OCI-LY7 (cell line): ENCODE data around the gene PPFIA3. TPM values are rescaled to one million over a fixed set of nuclear protein-coding genes. Genes with fewer than 3 reads are reported as not detected.

Source experiments
- BruUV-seq: library from RNA; stranded (reverse); fragments of 400-500 nt; replicated peaks from 2 replicates; lab custom pipeline; 2021; lab: Mats Ljungman, UMichigan
- CTCF ChIA-PET: fragments of 300-600 bp; sonication (Branson Sonifier 250); formaldehyde crosslinking; loops from one replicate; lab custom pipeline; 2022; ENCODE audit warnings: antibody characterized with exemption; ENCODE audit not compliant: unreplicated experiment; lab: Charles Lee
- POLR2A ChIA-PET: fragments of 300-600 bp; sonication (Branson Sonifier 250); formaldehyde crosslinking; loops from one replicate; lab custom pipeline; 2022; ENCODE audit warnings: antibody characterized with exemption; lab: Charles Lee
- DNase-seq: peaks from one replicate; pipeline ENCODE4 v3.0.0-alpha.2; 2015; ENCODE audit warnings: low spot score
- H2AFZ ChIP-seq: fragments of 200-600 bp; sonication (generic), shearing (Covaris generic); 2 replicates; pipeline ENCODE4 v1.6.1; 2014; ENCODE audit warnings: mild to moderate bottlenecking, antibody characterized with exemption, low read length, moderate library complexity
- H3K27ac ChIP-seq: fragments of 200-600 bp; sonication (generic); 2 replicates; pipeline ENCODE4 v1.5.1; 2014; ENCODE audit warnings: mixed run types, low read depth, mild to moderate bottlenecking, moderate library complexity, low read length, inconsistent platforms; ENCODE audit not compliant: poor library complexity, severe bottlenecking
- H3K36me3 ChIP-seq: fragments of 200-600 bp; sonication (generic); 2 replicates; pipeline ENCODE4 v1.6.1; 2014; ENCODE audit warnings: mild to moderate bottlenecking, antibody characterized with exemption, low read length, moderate library complexity, mixed read lengths; ENCODE audit not compliant: insufficient read depth
- H3K4me1 ChIP-seq: fragments of 200-600 bp; sonication (generic); 2 replicates; pipeline ENCODE4 v1.5.1; 2014; ENCODE audit warnings: mild to moderate bottlenecking, low read length; ENCODE audit not compliant: insufficient read depth, poor library complexity, severe bottlenecking
- H3K4me2 ChIP-seq: fragments of 200-600 bp; sonication (generic); 2 replicates; pipeline ENCODE4 v1.6.1; 2014; ENCODE audit warnings: mild to moderate bottlenecking, low read length
- H3K4me3 ChIP-seq: fragments of 200-600 bp; sonication (generic); 2 replicates; pipeline ENCODE4 v1.5.1; 2014; ENCODE audit warnings: mild to moderate bottlenecking, low read depth, low read length; ENCODE audit not compliant: poor library complexity, severe bottlenecking
- H3K79me2 ChIP-seq: fragments of 200-600 bp; sonication (generic); 2 replicates; pipeline ENCODE4 v1.6.1; 2016; ENCODE audit warnings: low read depth, mild to moderate bottlenecking, low read length, moderate library complexity, mixed read lengths; ENCODE audit not compliant: insufficient read depth
- H3K9me2 ChIP-seq: fragments of 200-600 bp; sonication (generic); 2 replicates; pipeline ENCODE4 v1.6.1; 2016; ENCODE audit warnings: mild to moderate bottlenecking, low read length, mixed read lengths; ENCODE audit not compliant: insufficient read depth
- H3K9me3 ChIP-seq: fragments of 200-600 bp; sonication (generic); 2 replicates; pipeline ENCODE4 v1.6.1; 2014; ENCODE audit warnings: mild to moderate bottlenecking, mixed run types, low read length, mixed read lengths
- H4K20me1 ChIP-seq: fragments of 200-600 bp; sonication (generic); 2 replicates; pipeline ENCODE4 v1.6.1; 2014; ENCODE audit warnings: mild to moderate bottlenecking, antibody characterized with exemption, low read length, moderate library complexity, mixed read lengths; ENCODE audit not compliant: insufficient read depth
- EZH2phosphoT487 ChIP-seq: fragments of 200-600 bp; sonication (generic); IDR thresholded peaks from 2 replicates; pipeline ENCODE4 v1.6.1; 2018; ENCODE audit warnings: low read depth, borderline replicate concordance, mild to moderate bottlenecking, mixed run types, antibody characterized with exemption, low read length, moderate library complexity, mixed read lengths
- intact Hi-C: fragments of 100-400 bp; cut with micrococcal nuclease; formaldehyde crosslinking; loops from one replicate; pipeline ENCODE4 v1.10.0; 2022; ENCODE audit not compliant: unreplicated experiment
- total RNA-seq, 2 experiments: library from RNA; depleted of rRNA in 1 of 2; stranded (reverse); fragments of >200 nt in 1 of 2; shearing (Covaris generic) in 1 of 2; gene quantifications; 2 replicates each; pipeline ENCODE4 v1.2.3, GENCODE V29; 2014 to 2022
- TF ChIP-seq, protein P1 (sequence below): fragments of 200-600 bp; sonication (generic); conservative IDR thresholded peaks from 2 replicates; pipeline ENCODE4 v1.5.1; 2014; ENCODE audit warnings: mild to moderate bottlenecking, antibody characterized with exemption, low read length, moderate library complexity, mixed read lengths

PPFIA3 gene
- total RNA-seq, 2 experiments from 2014 or later: 17.8 to 21.2 TPM

DNA sequence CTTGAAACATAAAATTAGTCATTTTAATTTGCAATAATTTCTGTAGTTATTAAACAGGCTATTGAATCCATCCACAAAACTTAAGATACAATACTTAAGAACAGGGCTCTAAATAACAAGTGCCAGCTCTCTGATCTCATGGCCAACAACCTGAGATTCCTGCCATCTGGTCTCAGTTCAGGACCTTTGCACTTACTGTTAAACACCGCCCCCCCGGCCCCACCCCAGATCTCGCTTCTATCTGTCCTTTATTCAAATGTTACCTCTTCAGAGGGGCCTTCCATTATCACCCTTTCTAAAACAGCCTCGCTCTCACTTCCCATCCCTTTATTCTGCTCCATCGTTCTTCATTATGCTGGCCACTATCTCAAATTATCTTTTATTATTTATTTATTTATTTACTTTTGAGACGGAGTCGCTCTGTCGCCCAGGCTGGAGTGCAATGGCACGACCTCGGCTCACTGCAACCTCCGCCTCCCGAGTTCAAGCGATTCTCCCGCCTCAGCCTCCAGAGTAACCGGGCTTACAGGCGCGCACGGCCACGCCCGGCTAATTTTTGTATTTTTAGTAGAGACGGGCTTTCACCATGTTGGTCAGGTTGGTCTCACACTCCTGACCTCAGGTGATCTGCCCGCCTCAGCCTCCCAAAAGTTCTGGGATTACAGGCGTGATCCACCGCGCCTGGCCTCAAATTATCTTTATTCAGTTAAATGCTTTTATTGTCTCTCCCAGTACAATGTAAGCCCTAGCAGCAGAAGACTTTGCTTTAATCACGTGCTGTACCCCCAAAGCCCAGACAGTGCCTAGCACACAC, 34.9 kb upstream of the PPFIA3 start:
- TF ChIP-seq, protein P1, sequence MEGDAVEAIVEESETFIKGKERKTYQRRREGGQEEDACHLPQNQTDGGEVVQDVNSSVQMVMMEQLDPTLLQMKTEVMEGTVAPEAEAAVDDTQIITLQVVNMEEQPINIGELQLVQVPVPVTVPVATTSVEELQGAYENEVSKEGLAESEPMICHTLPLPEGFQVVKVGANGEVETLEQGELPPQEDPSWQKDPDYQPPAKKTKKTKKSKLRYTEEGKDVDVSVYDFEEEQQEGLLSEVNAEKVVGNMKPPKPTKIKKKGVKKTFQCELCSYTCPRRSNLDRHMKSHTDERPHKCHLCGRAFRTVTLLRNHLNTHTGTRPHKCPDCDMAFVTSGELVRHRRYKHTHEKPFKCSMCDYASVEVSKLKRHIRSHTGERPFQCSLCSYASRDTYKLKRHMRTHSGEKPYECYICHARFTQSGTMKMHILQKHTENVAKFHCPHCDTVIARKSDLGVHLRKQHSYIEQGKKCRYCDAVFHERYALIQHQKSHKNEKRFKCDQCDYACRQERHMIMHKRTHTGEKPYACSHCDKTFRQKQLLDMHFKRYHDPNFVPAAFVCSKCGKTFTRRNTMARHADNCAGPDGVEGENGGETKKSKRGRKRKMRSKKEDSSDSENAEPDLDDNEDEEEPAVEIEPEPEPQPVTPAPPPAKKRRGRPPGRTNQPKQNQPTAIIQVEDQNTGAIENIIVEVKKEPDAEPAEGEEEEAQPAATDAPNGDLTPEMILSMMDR: no peak
- no peak for TF ChIP-seq EZH2phosphoT487
- POLR2A ChIA-PET: no interaction called here
- H3K27ac ChIP-seq: peak overlapping the region; percentile 68
- intact Hi-C loops: no loop called here
- H3K4me1 ChIP-seq: peaks cover 21% of the 10 kb centered on the region
- peaks cover 40% of the 10 kb centered on the region for H3K79me2 ChIP-seq
- H3K9me2 ChIP-seq: no peaks in the 10 kb centered on the region
- H4K20me1 ChIP-seq: peaks cover 24% of the 10 kb centered on the region
- CTCF ChIA-PET: no interaction called here
- DNase-seq: no peak
- no TSS peak for BruUV-seq
- H3K9me3 ChIP-seq: no peaks in the 10 kb centered on the region
- peak overlapping the region; percentile 69 for H3K4me2 ChIP-seq
- H2AFZ ChIP-seq: peak overlapping the region; percentile 92
- H3K4me3 ChIP-seq: peak overlapping the region; percentile 98
- H3K36me3 ChIP-seq: peaks cover 33% of the 10 kb centered on the region

DNA sequence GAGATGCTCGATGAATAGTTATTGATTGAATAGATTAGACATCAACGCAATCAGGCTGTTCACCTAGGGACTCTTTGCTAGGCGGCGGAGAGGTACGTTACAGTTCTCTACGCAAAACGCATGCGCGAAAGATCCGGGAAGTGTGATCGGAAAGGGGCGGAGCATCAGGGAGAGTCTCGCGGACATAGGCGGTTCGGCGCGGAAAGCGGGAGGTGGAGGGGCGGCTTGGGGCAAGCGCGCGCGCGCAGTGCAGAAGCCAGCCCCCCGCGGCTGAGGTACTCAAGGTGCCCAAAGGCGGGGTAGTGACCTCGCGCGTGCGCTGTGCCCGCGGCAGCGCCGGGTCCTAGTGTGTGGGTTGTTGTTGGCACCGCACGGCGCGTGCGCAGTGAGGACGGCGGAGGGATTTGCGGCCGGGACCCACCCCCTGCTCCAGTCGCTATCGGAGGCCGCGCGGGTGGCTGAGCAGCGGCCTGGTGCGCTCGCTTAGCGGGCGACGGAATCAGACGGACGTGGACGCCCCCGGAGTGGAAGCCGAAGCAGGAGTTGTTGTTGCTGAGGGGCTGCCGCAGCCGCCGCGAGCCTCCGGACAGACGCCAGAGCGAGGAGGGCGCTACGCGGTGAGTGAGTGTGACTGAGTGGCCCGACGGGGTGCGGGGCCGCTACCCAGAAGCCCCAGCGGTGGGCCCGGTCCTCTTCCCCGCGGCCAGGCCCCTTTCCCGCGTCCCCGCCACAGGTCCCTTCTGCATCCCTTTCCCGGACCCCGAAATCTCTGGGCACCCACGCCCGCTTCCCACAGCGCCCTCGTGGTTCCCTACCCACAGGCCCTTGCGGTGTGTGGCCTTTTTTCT, 34.1 kb upstream of the PPFIA3 start, which contains the start of gene SNRNP70:
TSS of gene SNRNP70 (plus strand) at position 432 of the 848 bp plus-strand sequence. CDS start 964 bp downstream, outside the sequence.
- peak; percentile 100 for DNase-seq
- Histone ChIP-seq H3K4me2 (peak within 1 kb of the TSS; percentile 100), H3K4me1 (peaks cover 21% of the 10 kb centered on the region), H4K20me1 (peaks cover 24% of the 10 kb centered on the region), H3K4me3 (peak within 1 kb of the TSS; percentile 98), H3K9me2 (no peaks in the 10 kb centered on the region), H2AFZ (peak within 1 kb of the TSS; percentile 92), H3K79me2 (peaks cover 48% of the 10 kb centered on the region), H3K27ac (peak within 1 kb of the TSS; percentile 68), H3K9me3 (no peaks in the 10 kb centered on the region), H3K36me3 (peaks cover 40% of the 10 kb centered on the region)
- TF ChIP-seq, protein P1: 0 out of 2 replicates have a peak, but pooled peaks have one; percentile 14
- TF ChIP-seq EZH2phosphoT487: no peak
- ChIA-PET POLR2A (no interaction called here), CTCF (no interaction called here)
- intact Hi-C loops: no loop called here
- BruUV-seq: no TSS peak
